ENCODE data around the gene REXO2.

- TF ChIP-seq, protein P1, sequence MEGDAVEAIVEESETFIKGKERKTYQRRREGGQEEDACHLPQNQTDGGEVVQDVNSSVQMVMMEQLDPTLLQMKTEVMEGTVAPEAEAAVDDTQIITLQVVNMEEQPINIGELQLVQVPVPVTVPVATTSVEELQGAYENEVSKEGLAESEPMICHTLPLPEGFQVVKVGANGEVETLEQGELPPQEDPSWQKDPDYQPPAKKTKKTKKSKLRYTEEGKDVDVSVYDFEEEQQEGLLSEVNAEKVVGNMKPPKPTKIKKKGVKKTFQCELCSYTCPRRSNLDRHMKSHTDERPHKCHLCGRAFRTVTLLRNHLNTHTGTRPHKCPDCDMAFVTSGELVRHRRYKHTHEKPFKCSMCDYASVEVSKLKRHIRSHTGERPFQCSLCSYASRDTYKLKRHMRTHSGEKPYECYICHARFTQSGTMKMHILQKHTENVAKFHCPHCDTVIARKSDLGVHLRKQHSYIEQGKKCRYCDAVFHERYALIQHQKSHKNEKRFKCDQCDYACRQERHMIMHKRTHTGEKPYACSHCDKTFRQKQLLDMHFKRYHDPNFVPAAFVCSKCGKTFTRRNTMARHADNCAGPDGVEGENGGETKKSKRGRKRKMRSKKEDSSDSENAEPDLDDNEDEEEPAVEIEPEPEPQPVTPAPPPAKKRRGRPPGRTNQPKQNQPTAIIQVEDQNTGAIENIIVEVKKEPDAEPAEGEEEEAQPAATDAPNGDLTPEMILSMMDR (conservative IDR thresholded peaks at IDR 0.05; ENCODE audit: low read length) = no peak
- no peak for TF ChIP-seq EZH2phosphoT487 (IDR thresholded peaks at IDR 0.05; ENCODE audit: borderline replicate concordance, low read depth, low read length)
Measured at GRCh38 chr11:114499756-114500155, 60.5 kb downstream of the REXO2 start.
